Smooth muscle cell of the coronary artery (primary cell): ENCODE results near the gene MED25. TPM values are rescaled to one million over a fixed set of nuclear protein-coding genes. Genes with fewer than 3 reads are reported as not detected.

Source experiments
- total RNA-seq: library from RNA; depleted of rRNA; stranded (reverse); fragments of >200 nt; gene quantifications from 2 replicates; pipeline ENCODE4 v1.2.3, GENCODE V29; 2014; ENCODE audit warnings: low replicate concordance

The MED25 gene
- 13.0 and 14.7 TPM in 2 replicates for total RNA-seq

GRCh38 chr19:49817964-49818648 lies at the start of gene MED25:
Gene MED25, plus strand, starts transcription at chr19:49818289. Its CDS starts 53 bp downstream, at chr19:49818342.

GRCh38 chr19:49812997-49813861 lies 4.9 kb upstream of the MED25 start, which contains the start of gene FUZ:
Gene FUZ, minus strand, starts transcription at chr19:49813292. Its CDS starts 186 bp downstream, at chr19:49813106.

GRCh38 chr19:49850487-49851342 lies 32.6 kb downstream of the MED25 start, which contains the start of gene PTOV1:
Gene PTOV1, plus strand, starts transcription at chr19:49851159.

GRCh38 chr19:49866933-49867782 lies 49.1 kb downstream of the MED25 start, which contains the start of gene PNKP:
Gene PNKP, minus strand, starts transcription at chr19:49867576. Its CDS starts 372 bp downstream, at chr19:49867204.

GRCh38 chr19:49877020-49877878 lies 59.2 kb downstream of the MED25 start, which contains the start of the genes AKT1S1 and TBC1D17:
Gene AKT1S1, minus strand, starts transcription at chr19:49877355. Its CDS starts 4,060 bp downstream, at chr19:49873295.
Gene TBC1D17, plus strand, starts transcription at chr19:49877702. Its CDS starts 22 bp downstream, at chr19:49877724.

Other genes with a start within 250 kb of the MED25 start
- gene NOSIP, start 237.7 kb upstream of the MED25 start, total RNA-seq: 95.9 and 120 TPM in 2 replicates
- gene PRRG2, start 237.0 kb upstream of the MED25 start, total RNA-seq: 0.12 and 0.83 TPM in 2 replicates
- 1.1 and 1.2 TPM in 2 replicates for gene PRR12, start 227.1 kb upstream of the MED25 start, total RNA-seq
- gene RRAS, start 178.1 kb upstream of the MED25 start, total RNA-seq: 53.2 and 59.3 TPM in 2 replicates
- 5.1 and 9.2 TPM in 2 replicates for gene SCAF1, start 176.1 kb upstream of the MED25 start, total RNA-seq
- 48.9 and 55.8 TPM in 2 replicates for gene IRF3, start 152.4 kb upstream of the MED25 start, total RNA-seq
- 2.2 and 3.0 TPM in 2 replicates for gene BCL2L12, start 152.4 kb upstream of the MED25 start, total RNA-seq
- gene PRMT1, start 141.0 kb upstream of the MED25 start, total RNA-seq: 531 and 544 TPM in 2 replicates
- gene ADM5, start 128.7 kb upstream of the MED25 start, total RNA-seq: 0.15 and 0.59 TPM in 2 replicates
- 11.7 and 21.6 TPM in 2 replicates for gene CPT1C, start 127.2 kb upstream of the MED25 start, total RNA-seq
- gene TSKS, start 55.0 kb upstream of the MED25 start, total RNA-seq: 0.08 and 3.3 TPM in 2 replicates
- 82.6 and 113 TPM in 2 replicates for gene AP2A1, start 51.3 kb upstream of the MED25 start, total RNA-seq
- 19.3 and 21.6 TPM in 2 replicates for gene FUZ, start 5.0 kb upstream of the MED25 start, total RNA-seq
- 64.5 and 72.9 TPM in 2 replicates for gene PTOV1, start 32.9 kb downstream of the MED25 start, total RNA-seq
- 25.7 and 40.7 TPM in 2 replicates for gene PNKP, start 49.3 kb downstream of the MED25 start, total RNA-seq
- gene AKT1S1, start 59.1 kb downstream of the MED25 start, total RNA-seq: 7.1 and 9.8 TPM in 2 replicates
- gene TBC1D17, start 59.4 kb downstream of the MED25 start, total RNA-seq: 5.6 and 7.0 TPM in 2 replicates
- gene IL4I1, start 78.6 kb downstream of the MED25 start, total RNA-seq: 0.23 TPM in 1 of 2 replicates, not detected in the other
- 2.8 and 8.8 TPM in 2 replicates for gene ATF5, start 110.9 kb downstream of the MED25 start, total RNA-seq
- gene NUP62, start 111.2 kb downstream of the MED25 start, total RNA-seq: 17.2 and 21.4 TPM in 2 replicates
- gene SIGLEC11, start 142.9 kb downstream of the MED25 start, total RNA-seq: not detected in 2 replicates
- 15.9 and 17.3 TPM in 2 replicates for gene VRK3, start 207.1 kb downstream of the MED25 start, total RNA-seq
- gene ZNF473, start 207.7 kb downstream of the MED25 start, total RNA-seq: 5.3 and 6.3 TPM in 2 replicates